ENCODE measurements around the gene CEBPG.

CEBPG gene

DNA sequence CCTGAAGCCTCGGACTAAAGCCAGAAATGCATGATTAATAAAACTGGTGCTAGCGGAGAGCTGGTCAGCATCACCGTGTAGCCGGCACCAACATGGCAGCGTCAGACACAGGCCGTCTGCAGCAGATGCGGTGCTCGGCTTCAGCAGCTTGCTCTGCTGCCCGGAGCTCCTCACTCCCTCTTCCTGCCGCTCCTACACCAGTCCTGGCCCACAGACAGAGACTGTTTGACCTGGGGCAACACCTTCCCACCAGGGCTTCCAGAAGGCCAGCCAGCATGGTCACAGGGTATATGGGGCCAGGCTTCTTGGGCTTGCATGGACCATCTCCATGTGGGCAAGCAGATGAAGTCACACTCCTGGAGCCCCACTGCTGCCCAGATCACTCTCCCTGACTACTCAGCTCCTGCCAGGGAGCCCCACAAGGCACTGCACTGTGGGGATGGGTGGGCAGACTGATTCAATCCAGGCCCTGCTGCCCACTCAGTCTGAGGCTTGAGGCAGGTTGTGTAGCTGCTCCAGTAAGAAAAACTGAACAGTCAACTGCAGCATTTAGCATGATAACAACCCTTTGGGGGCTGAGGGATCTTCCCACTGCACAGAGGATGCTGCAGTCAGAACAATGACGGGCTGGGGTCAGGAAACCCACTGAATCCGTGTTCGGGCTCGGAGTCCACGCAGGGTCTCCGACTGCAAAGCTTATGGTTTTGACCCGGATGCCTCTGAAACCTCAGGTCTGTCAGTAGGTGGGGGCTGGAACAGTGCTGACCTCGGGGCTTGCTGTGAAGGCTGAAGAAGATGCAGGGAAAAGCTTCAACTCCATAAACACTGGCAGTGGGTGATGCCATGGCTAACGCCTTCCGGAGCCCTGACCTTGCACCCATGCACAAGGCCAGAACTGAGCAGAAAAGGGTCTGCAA lies 45.6 kb downstream of the CEBPG start:
- DNase-seq, result no peak

DNA sequence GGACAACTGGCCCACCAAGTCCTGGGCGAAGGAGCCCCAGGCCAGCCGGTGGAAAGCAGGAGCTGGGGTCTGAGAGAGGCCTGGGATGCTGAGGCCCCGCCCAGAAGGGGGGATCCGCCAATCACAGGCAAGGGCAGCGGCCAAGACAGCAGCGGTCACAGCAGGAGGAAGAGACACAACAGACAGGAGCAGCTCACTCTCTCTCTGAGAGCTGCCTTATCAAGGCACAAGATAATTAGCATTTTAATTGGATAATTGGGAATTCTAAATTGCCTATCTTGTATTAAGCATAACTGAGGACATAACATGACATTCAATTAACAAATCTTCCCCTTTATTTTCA lies 46.2 kb downstream of the CEBPG start:
- DNase-seq, result no peak

DNA sequence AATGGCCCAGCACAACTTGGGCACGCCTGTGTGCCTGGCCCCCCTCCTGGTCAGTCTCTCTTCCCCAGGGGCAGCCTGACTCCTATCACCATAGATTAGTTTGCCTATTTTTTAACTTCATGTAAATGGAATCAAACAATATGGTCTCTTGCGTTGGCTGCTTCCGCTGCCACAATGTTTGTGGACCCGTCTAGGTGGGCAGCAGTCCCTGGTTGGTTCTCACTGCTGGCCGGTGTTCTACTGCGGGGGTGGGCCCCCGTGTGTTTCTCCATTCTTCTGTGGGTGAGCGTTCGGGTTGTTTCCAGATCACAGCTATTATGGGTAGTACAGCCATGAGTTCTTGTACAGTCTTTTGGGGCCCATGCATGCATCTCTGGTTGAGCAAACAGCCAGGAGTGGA lies 47.3 kb downstream of the CEBPG start:
- DNase-seq, result no peak

GRCh38 chr19:33421368-33421767 lies 47.9 kb downstream of the CEBPG start:
- DNase-seq, result no peak

DNA sequence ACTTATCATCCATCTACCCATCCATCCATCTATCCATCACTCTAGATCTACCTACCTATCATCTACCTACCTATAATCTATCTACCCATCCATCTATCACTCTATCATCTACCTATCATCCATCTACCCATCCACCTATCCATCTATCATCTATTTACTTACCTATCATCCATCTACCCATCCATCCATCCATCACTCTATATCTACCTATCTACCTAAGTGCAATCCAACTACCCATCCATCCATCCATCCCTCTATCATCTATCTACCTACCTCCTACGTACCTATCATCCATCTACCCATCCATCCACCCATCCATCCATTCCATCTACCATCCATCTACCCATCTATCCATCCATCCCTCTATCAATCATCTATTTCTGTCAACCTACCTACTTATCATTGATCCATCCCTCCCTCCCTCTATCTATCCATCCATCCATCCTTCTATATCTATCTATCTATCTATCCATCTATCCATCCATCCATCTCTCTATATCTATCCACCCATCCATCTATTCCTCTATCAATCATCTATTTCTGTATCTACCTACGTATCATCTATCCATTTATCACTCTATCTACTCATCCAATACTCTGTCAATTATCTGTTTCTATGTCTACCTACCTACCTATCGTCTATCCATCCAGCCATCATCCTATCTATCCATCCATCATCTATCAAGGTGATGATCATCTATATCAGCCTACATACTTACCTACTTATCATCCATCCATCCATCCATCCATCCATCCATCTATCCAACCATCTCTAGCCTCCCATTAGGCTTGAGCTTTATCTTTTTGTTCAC lies 49.1 kb downstream of the CEBPG start:
- DNase-seq, result no peak

GRCh38 chr19:33424181-33424580 lies 50.7 kb downstream of the CEBPG start:
- DNase-seq, result no peak

GRCh38 chr19:33426621-33427361 lies 53.3 kb downstream of the CEBPG start:
- DNase-seq, result peak in 1 of 56 donors; percentile 16

DNA sequence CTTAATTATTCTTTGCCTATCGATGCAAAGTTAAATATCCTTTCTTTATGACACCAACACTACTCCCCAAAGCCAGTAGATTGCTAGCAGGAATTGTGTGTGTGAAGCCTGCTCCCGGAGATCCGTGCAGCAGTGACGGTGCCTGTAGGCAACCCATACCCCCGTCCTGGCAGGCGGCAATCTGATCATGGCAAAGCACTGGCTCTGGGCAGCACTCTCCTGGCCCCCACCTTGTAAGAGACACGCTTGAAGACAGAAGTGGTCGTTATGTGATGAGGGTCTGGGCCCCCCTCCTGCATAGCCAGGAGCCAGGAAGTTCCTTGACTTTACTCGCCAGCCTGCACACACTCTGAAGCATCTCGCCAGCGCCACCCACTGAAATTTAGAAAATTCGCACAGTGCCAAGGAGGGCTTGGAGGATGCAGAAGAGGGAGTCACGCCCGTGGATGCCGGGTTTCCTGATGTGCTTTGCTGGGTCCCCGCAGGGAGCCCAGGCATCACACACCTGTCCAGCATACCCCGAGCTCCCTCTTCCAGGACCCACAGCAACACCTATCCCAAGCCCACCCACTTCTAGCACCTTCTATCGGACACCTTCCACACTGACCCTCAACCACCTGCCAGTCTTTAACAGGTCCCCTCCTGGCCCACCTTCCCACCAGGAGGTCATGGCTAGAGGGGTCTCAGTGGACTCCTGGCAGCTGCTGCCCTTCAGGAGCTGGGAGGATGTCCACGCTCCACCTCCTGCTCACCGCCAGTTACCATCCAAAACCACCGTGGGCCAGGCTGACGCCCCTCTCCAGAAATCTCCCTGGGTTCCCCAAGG lies 54.5 kb downstream of the CEBPG start:
- DNase-seq, result no peak

DNA sequence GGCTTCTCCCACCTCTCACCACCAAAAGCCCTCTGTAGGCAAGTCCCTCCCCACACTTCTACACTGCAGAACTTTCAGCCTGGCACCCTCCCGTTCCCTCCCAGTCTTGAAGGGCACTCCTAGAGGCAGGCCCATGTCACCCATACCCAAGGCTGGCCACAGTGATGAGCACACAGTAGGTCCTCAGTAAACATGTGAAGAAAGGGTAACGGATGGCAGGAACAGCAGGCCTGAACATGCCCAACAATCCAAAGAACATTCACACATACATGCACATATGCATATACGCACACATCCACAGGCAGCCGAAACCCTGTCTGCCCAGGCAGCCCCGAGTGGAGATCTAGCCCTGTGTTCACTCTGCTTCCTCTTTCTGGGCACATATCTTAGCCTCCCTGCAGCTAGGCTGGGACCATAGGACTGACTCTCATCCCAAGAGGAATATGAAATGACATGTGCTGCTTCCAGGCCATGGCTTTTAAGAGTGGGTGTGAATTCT lies 55.2 kb downstream of the CEBPG start:
- no peak for DNase-seq

GRCh38 chr19:33429891-33430673 lies 56.6 kb downstream of the CEBPG start:
- peak in 5 of 56 donors; percentile 14 to 41 (median 31) for DNase-seq

DNA sequence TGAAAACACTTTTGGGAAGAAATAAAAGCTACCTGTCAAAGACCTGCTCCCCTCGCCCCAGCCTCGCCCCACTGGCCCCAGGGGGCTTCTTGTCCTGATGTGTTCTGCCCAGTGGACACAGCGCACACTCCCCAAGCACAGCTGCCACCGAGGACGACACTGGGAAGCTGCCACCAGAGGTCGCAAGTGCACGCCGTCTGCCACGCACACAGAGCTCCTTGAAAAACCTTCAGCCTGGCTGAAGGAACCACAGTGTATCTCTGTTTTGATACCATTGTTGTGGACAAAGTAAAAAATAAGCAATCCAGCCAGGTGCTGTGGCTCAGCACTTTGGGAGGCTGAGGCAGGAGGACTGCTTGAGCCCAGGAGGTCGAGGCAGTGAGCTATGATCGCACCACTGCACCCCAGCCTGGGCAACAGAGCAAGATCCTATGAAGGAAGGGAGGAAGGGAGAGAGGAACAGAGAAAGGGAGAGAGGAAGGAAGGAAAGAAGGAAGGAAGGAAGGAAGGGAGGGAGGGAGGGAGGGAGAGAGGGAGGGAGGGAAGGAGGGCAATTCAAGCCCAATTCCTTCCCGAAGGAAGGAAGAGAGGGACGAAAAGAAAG lies 57.3 kb downstream of the CEBPG start:
- peak in 48 of 56 donors; percentile 8 to 78 (median 48) for DNase-seq

- no peak for DNase-seq
Observed at GRCh38 chr19:33432015-33432414, 58.5 kb downstream of the CEBPG start.
